Fibroblast of mammary gland (primary cell): ENCODE measurements around the gene RAB10.

Experiments used
- DNase-seq: peaks from one replicate; pipeline ENCODE4 v3.0.0-alpha.2; 2010; ENCODE audit warnings: low read depth
- H3K4me3 ChIP-seq: 2 replicates; pipeline ENCODE4 v1.5.1; 2011; ENCODE audit warnings: low read depth, mild to moderate bottlenecking, low read length, moderate library complexity; ENCODE audit not compliant: control insufficient read depth
- CTCF ChIP-seq: conservative IDR thresholded peaks from 2 replicates; pipeline ENCODE4 v1.5.1; 2011; ENCODE audit warnings: low read depth, low read length, inconsistent platforms; ENCODE audit not compliant: control insufficient read depth, insufficient read depth

The RAB10 gene

GRCh38 chr2:26008851-26009566, 24.9 kb upstream of the RAB10 start:
- peak; percentile 94 for DNase-seq
- no peak overlapping the region for H3K4me3 ChIP-seq
- TF ChIP-seq CTCF = no peak

- no peak for DNase-seq
- TF ChIP-seq CTCF = no peak
- no peak overlapping the region for H3K4me3 ChIP-seq
These were observed 24.3 kb upstream of the RAB10 start for GRCh38 chr2:26009567-26009963.

GRCh38 chr2:26010943-26011342, 22.9 kb upstream of the RAB10 start:
- no peak overlapping the region for H3K4me3 ChIP-seq
- no peak for DNase-seq
- no peak for TF ChIP-seq CTCF

GRCh38 chr2:26011609-26011989, 22.3 kb upstream of the RAB10 start:
- TF ChIP-seq CTCF = no peak
- H3K4me3 ChIP-seq = no peak overlapping the region
- DNase-seq = no peak

- TF ChIP-seq CTCF = no peak
- DNase-seq = peak; percentile 36
- no peak overlapping the region for H3K4me3 ChIP-seq
These were observed 21.7 kb upstream of the RAB10 start for GRCh38 chr2:26011990-26012856.

- TF ChIP-seq CTCF = no peak
- H3K4me3 ChIP-seq = no peak overlapping the region
- no peak for DNase-seq
These were observed 20.2 kb upstream of the RAB10 start for GRCh38 chr2:26013668-26014067.
